LNCAP (cell line): ENCODE measurements around the gene RAB12.

Experiments used
- CTCF ChIP-seq: fragments of 450-650 bp; IDR thresholded peaks from 2 replicates; pipeline ENCODE4 v1.5.1; 2017; ENCODE audit warnings: mild to moderate bottlenecking

Gene RAB12

GRCh38 chr18:8673256-8674209, 64.3 kb downstream of the RAB12 start:
- no peak for TF ChIP-seq CTCF

- no peak for TF ChIP-seq CTCF
Observed at GRCh38 chr18:8675057-8675456, 65.8 kb downstream of the RAB12 start.

GRCh38 chr18:8681196-8681595, 72.0 kb downstream of the RAB12 start:
- TF ChIP-seq CTCF = no peak

GRCh38 chr18:8684577-8684976, 75.3 kb downstream of the RAB12 start:
- no peak for TF ChIP-seq CTCF

GRCh38 chr18:8685141-8685913, 76.1 kb downstream of the RAB12 start:
- no peak for TF ChIP-seq CTCF

- no peak for TF ChIP-seq CTCF
Observed at GRCh38 chr18:8685914-8686216, 76.6 kb downstream of the RAB12 start.

GRCh38 chr18:8686611-8687010, 77.4 kb downstream of the RAB12 start:
- no peak for TF ChIP-seq CTCF
